ENCODE measurements around the gene UBAP1. TPM values are rescaled to one million over a fixed set of nuclear protein-coding genes. Genes with fewer than 3 reads are reported as not detected.
"Not testable (repeated sequence)": the region's sequence is repeated elsewhere in the genome, so short reads cannot be mapped to it uniquely, and the experiment has no call there.

Gene UBAP1
- total and polyA plus RNA-seq, 9 of the 15 experiments (the other 6 are each of a cell fraction or from before 2014, with no cell fraction given): 1.3 to 33.4 (median 16.5) TPM

GRCh38 chr9:34220218-34220617 lies 41.4 kb downstream of the UBAP1 start:
- FAIRE-seq: no peak

GRCh38 chr9:34224349-34224748 lies 45.5 kb downstream of the UBAP1 start:
- Histone ChIP-seq H4K20me1 (replicated peaks; ENCODE audit: control insufficient read depth, insufficient read depth, low read length) (no peaks in the 10 kb centered on the region), H3K36me3 (ENCODE audit: control insufficient read depth, insufficient read depth, low read length) (0 out of 3 replicates have a peak, but pooled peaks cover 3% of the 10 kb centered on the region), H3K4me3 (no peak overlapping the region), H3K79me2 (ENCODE audit: control insufficient read depth, insufficient read depth, low read length) (peaks cover 3% of the 10 kb centered on the region; the same call in 2 of the 3 replicates), H3K27ac (ENCODE audit: extremely low read depth, low read depth, low read length) (no peak overlapping the region), H3K9me1 (ENCODE audit: control insufficient read depth, insufficient read depth, low read length) (no peaks in the 10 kb centered on the region), H3K9me3 (replicated peaks; ENCODE audit: control insufficient read depth, insufficient read depth, low read depth, low read length) (no peaks in the 10 kb centered on the region), H3K27me3 (ENCODE audit: control insufficient read depth in 2 of 2, insufficient read depth in 2 of 2, low read length in 2 of 2) (no peaks in the 10 kb centered on the region), H3K9ac (ENCODE audit: insufficient read depth in 1 of 2, low read depth in 2 of 2, low read length in 2 of 2) (no peak overlapping the region), H2AFZ (ENCODE audit: low read depth, low read length) (no peak overlapping the region), H3K4me2 (ENCODE audit: insufficient read depth, low read length) (no peak overlapping the region), H3K4me1 (replicated peaks in 1 of 2; ENCODE audit: control insufficient read depth in 2 of 2, insufficient read depth in 2 of 2, low read length in 2 of 2) (no peaks in the 10 kb centered on the region; a peak in 1 of 5 replicates)
- intact Hi-C loops (cut with micrococcal nuclease): no loop called here
- TF ChIP-seq ZNF551 (CRISPR knock-in tag; IDR thresholded peaks at IDR 0.05) (no peak), ZBTB43 (CRISPR knock-in tag; IDR thresholded peaks at IDR 0.05) (no peak), SMARCA5 (IDR thresholded peaks at IDR 0.05) (no peak)
- BruUV-seq (replicated peaks): no TSS peak
- ChIA-PET CTCF (ENCODE audit: low intra/inter-chr PET ratio) (no interaction called here), POLR2A (no interaction called here)
- no peak for ATAC-seq
- no peak for DNase-seq (ENCODE audit: extremely low read depth in 1 of 4, low spot score in 3 of 4)
- in situ Hi-C loops (cut with MboI): no loop called here
- 92% methylated on average over 9 of the region's 12 CpGs for WGBS (ENCODE audit: insufficient coverage, low coverage, missing lambda C conversion rate)
- no peak for FAIRE-seq

More at GRCh38 chr9:34220218-34220617, 41.4 kb downstream of the UBAP1 start:
- Histone ChIP-seq H3K79me2 (ENCODE audit: control insufficient read depth, insufficient read depth, low read length) (no peaks in the 10 kb centered on the region; the same call in 1 of the 3 replicates), H2AFZ (ENCODE audit: low read depth, low read length) (no peak overlapping the region), H3K9me3 (replicated peaks; ENCODE audit: control insufficient read depth, insufficient read depth, low read depth, low read length) (no peaks in the 10 kb centered on the region), H3K27me3 (ENCODE audit: control insufficient read depth in 2 of 2, insufficient read depth in 2 of 2, low read length in 2 of 2) (no peaks in the 10 kb centered on the region), H4K20me1 (replicated peaks; ENCODE audit: control insufficient read depth, insufficient read depth, low read length) (no peaks in the 10 kb centered on the region), H3K36me3 (ENCODE audit: control insufficient read depth, insufficient read depth, low read length) (0 out of 3 replicates have a peak, but pooled peaks cover 3% of the 10 kb centered on the region), H3K27ac (ENCODE audit: extremely low read depth, low read depth, low read length) (no peak overlapping the region), H3K9ac (ENCODE audit: insufficient read depth in 1 of 2, low read depth in 2 of 2, low read length in 2 of 2) (no peak overlapping the region), H3K4me3 (no peak overlapping the region), H3K9me1 (ENCODE audit: control insufficient read depth, insufficient read depth, low read length) (no peaks in the 10 kb centered on the region), H3K4me1 (replicated peaks in 1 of 2; ENCODE audit: control insufficient read depth in 2 of 2, insufficient read depth in 2 of 2, low read length in 2 of 2) (no peaks in the 10 kb centered on the region; a peak in 1 of 5 replicates), H3K4me2 (ENCODE audit: insufficient read depth, low read length) (no peak overlapping the region)
- in situ Hi-C loops (cut with MboI): no loop called here
- intact Hi-C loops (cut with micrococcal nuclease): no loop called here
- no TSS peak for BruUV-seq (replicated peaks)
- CTCF ChIA-PET (ENCODE audit: low intra/inter-chr PET ratio): no interaction called here
- no peak for DNase-seq (ENCODE audit: extremely low read depth in 1 of 4, low spot score in 3 of 4)
- POLR2A ChIA-PET: interaction anchor here (0.7 kb wide), 1 partner anchor 220 kb away, joined by 3 read pairs; no protein-coding TSS in a partner anchor
- 98% methylated on average over 5 of the region's 8 CpGs for WGBS (ENCODE audit: insufficient coverage, low coverage, missing lambda C conversion rate)
- TF ChIP-seq ZBTB26 (CRISPR knock-in tag; IDR thresholded peaks at IDR 0.05): no peak
- TF ChIP-seq ELF4 (CRISPR knock-in tag; IDR thresholded peaks at IDR 0.05): no peak
- no peak for TF ChIP-seq ZNF24 (IDR thresholded peaks at IDR 0.05)
- no peak for TF ChIP-seq MAFG (tag; conservative IDR thresholded peaks at IDR 0.05)
- no peak for ATAC-seq

- CTCF ChIA-PET (ENCODE audit: low intra/inter-chr PET ratio); H4K20me1 ChIP-seq (replicated peaks; ENCODE audit: control insufficient read depth, insufficient read depth, low read length); H3K4me1 ChIP-seq (replicated peaks in 1 of 2; ENCODE audit: control insufficient read depth in 2 of 2, insufficient read depth in 2 of 2, low read length in 2 of 2); H3K27ac ChIP-seq (ENCODE audit: extremely low read depth, low read depth, low read length); H3K9me3 ChIP-seq (replicated peaks; ENCODE audit: control insufficient read depth, insufficient read depth, low read depth, low read length); H3K27me3 ChIP-seq (ENCODE audit: control insufficient read depth in 2 of 2, insufficient read depth in 2 of 2, low read length in 2 of 2); in situ Hi-C loops (cut with MboI); DNase-seq (ENCODE audit: extremely low read depth in 1 of 4, low spot score in 3 of 4); H3K9me1 ChIP-seq (ENCODE audit: control insufficient read depth, insufficient read depth, low read length); ATAC-seq; H2AFZ ChIP-seq (ENCODE audit: low read depth, low read length); BruUV-seq (replicated peaks); intact Hi-C loops (cut with micrococcal nuclease); H3K4me2 ChIP-seq (ENCODE audit: insufficient read depth, low read length); H3K79me2 ChIP-seq (ENCODE audit: control insufficient read depth, insufficient read depth, low read length); H3K4me3 ChIP-seq; H3K9ac ChIP-seq (ENCODE audit: insufficient read depth in 1 of 2, low read depth in 2 of 2, low read length in 2 of 2); H3K36me3 ChIP-seq (ENCODE audit: control insufficient read depth, insufficient read depth, low read length); FAIRE-seq: not testable (repeated sequence)
- WGBS (ENCODE audit: insufficient coverage, low coverage, missing lambda C conversion rate): 94% methylated on average over 5 of the region's 9 CpGs
- POLR2A ChIA-PET: interaction anchor here (0.7 to 0.8 kb wide), 2 partner anchors 31 to 412 kb away, joined by 3 read pairs; no protein-coding TSS in a partner anchor
These were observed 47.4 kb downstream of the UBAP1 start for GRCh38 chr9:34226144-34226760.
